ENCODE measurements around the gene EYS. TPM values are rescaled to one million over a fixed set of nuclear protein-coding genes. Genes with fewer than 3 reads are reported as not detected.

Gene EYS
- polyA plus RNA-seq, 3 donors: 0.69 to 0.79 (median 0.70) TPM

GRCh38 chr6:64920257-64920656 is 786.8 kb downstream of the EYS start:
- DNase-seq (ENCODE audit: extremely low read depth in 1 of 11, low read depth in 9 of 11, low spot score in 4 of 11): no peak

DNA sequence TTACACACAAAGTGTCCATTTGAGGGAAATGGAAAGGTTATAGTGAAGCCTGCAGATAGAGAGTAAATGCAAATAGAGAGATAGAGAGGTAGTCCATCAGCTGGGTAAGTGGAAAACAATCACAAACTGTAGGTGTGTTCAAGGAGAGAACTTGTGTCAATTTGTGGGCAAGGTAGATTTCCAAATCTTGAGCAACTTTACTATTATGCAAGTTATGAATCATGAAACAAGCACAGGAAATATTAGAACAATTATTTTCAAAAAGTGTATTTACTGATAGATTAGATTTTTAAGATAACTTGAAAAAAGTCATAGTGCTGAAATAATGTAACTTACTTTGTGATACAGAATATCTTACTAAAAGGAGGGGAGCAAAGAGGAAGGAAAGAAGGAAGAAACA is 792.9 kb downstream of the EYS start:
- DNase-seq (ENCODE audit: extremely low read depth in 1 of 11, low read depth in 9 of 11, low spot score in 4 of 11): no peak

GRCh38 chr6:64912966-64913365 is 794.1 kb downstream of the EYS start:
- DNase-seq (ENCODE audit: extremely low read depth in 1 of 11, low read depth in 9 of 11, low spot score in 4 of 11): no peak

DNA sequence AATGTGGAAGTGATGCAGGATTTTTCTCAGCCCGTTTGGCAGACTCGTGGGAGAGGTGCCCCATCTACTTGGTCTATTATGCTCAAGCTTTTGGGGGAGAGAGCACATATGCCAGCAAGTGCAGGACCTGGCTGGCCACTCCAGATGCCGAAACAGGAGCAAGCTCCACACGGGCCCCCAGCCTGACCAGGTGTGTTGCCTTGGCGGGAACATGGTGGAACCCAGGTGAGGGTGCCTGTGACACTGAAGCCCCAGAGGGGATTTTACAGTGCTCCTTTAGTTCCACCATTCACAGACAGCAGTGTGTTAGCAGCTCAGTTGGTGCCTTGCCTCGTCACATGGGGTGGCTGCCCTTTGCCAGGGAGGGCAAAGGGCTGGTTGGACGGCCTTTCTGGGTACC is 798.9 kb downstream of the EYS start:
- no peak for DNase-seq (ENCODE audit: extremely low read depth in 1 of 11, low read depth in 9 of 11, low spot score in 4 of 11)

DNA sequence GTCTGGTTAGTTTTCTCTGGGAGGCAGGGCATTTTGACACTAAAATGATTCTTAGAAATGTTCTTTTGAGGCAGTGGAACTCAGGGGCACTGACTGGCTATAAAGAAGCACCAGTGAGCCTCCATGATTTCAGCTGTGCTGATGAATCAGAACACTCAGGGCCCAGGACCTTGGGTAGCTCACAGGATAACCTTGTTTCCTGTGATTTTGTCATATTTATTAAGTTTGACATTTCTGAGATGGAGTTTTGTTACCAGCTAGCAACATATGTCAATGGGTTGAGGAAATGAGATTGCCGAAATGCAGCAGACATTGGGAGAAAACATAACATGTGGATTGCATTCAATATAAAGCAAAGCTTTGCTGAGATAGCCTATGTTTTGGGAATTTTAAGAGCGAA is 802.4 kb downstream of the EYS start:
- no peak for DNase-seq (ENCODE audit: extremely low read depth in 1 of 11, low read depth in 9 of 11, low spot score in 4 of 11)

- no peak for DNase-seq (ENCODE audit: extremely low read depth in 1 of 11, low read depth in 9 of 11, low spot score in 4 of 11)
Observed at GRCh38 chr6:64902596-64902995, 804.4 kb downstream of the EYS start.

DNA sequence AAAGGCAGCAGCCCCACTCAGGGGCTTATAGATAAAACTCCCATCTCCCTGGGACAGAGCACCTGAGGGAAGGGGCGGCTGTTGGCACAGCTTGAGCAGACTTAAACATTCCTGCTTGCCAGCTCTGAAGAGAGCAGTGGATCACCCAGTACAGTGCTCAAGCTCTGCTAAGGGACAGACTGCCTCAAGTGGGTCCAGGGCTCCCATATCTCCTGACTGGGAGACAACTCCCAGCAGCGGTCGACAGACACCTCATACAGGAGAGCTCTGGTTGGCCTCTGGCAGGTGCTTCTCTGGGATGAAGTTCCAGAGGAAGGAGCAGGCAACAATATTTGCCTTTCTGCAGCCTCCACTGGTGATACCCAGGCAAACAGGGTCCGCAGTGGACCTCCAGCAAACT is 810.1 kb downstream of the EYS start:
- DNase-seq (ENCODE audit: extremely low read depth in 1 of 11, low read depth in 9 of 11, low spot score in 4 of 11): no peak

- DNase-seq (ENCODE audit: extremely low read depth in 1 of 11, low read depth in 9 of 11, low spot score in 4 of 11): no peak
Observed at GRCh38 chr6:64895945-64896344, 811.1 kb downstream of the EYS start.

DNA sequence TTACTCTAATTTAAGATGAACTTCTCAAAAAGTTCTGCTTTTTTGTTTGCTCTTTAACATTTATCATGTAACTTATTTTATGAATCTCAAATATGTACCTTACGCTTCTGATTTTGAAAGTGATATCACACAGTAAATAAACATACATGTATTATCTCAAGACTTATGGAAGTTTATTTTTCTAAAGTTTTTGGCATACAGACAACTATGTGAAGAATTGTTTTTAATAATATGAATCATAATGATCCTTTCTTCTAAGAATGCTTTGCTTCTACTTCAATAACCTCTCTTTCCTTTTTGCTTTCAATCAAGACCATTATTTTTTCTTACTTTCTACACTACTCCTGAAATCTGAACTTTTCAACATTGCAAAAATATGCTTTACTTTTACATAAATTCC is 816.4 kb downstream of the EYS start:
- DNase-seq (ENCODE audit: extremely low read depth in 1 of 11, low read depth in 9 of 11, low spot score in 4 of 11): no peak

DNA sequence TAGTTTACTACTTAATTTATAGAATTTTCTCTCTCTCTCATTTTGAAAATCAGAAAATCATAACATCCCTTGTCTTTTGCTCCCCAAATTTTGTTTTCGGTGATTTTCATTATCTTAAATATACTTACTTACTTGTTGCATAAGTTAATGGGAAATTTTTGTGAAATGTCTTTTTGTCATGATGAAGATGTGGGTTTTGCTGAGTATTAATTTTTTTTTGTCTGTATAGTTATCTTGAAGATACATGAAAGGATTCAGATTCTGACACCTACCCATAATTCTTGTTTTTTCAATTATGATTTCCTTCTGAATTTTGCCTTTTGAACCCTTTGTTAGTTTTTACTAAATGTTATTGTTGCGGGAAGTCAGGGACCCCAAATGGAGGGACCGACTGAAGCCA is 817.9 kb downstream of the EYS start:
- no peak for DNase-seq (ENCODE audit: extremely low read depth in 1 of 11, low read depth in 9 of 11, low spot score in 4 of 11)

DNA sequence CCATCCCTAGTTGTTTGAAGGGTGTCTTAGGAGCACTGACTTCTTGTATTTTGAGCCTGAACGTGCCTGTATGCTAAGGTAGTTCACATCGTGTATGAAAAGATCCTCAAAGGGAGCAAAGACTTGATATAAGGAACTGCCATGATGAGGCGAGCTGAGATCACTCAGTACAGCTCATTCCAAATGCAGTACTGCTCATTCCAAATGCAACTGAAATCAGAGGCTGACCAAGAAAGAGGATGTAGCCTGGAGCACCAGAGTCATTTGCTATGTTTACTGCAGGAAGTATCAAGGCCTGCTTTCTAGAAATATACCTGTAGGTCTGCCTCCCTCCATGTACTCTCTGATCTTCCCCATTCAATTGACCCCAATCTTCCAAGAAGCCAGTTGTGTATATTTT is 832.2 kb downstream of the EYS start:
- DNase-seq (ENCODE audit: extremely low read depth in 1 of 11, low read depth in 9 of 11, low spot score in 4 of 11): no peak

DNA sequence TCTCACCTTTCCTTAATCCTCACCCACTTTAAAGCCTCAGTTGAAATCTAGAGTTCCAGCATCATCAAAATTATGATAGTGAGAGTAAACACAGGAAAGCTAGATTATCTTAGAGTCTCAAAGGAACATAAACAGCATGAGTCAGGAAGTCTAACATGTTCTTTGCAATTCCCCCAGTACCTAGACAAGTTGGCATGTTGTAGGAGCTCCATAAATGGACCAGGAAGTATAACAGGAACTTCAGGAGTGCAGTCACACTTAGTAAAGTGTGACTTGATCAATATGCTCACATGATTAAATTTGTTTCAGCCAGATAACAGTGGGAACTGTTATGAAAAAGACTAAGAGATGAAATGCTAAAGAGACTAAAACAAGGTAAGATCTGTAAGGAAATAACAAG is 834.4 kb downstream of the EYS start:
- no peak for DNase-seq (ENCODE audit: extremely low read depth in 1 of 11, low read depth in 9 of 11, low spot score in 4 of 11)

DNA sequence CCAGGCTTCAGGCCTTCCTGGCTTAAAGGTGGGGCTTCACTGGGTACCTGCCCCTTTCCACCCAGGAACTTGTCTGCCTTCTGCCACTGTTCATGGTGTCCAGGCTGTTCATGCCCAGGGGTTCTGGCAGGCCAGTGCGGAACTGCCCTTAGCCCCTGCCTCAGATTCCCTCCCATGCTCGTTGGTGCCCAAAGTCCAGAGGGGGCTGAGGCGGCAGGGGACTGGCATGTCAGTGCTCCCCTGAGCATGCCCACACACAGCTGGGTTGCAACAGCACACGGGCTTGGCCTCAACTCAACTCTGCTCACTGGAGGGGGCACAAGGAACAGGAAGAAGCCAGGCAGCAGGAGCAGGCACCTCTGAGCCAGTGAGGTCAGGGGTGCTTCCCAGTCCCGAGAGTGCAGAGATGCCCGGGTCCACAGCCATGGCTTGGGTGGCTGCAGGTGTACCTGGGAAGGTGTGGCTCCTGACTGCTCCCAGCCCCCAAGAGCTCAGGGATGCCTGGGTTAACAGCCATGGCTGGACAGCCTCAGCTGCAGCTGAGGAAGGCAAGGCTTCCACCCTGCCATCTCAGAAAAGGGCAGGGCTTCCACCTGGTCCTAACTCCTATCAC is 845.9 kb downstream of the EYS start:
- no peak for DNase-seq (ENCODE audit: extremely low read depth in 1 of 11, low read depth in 9 of 11, low spot score in 4 of 11)

DNA sequence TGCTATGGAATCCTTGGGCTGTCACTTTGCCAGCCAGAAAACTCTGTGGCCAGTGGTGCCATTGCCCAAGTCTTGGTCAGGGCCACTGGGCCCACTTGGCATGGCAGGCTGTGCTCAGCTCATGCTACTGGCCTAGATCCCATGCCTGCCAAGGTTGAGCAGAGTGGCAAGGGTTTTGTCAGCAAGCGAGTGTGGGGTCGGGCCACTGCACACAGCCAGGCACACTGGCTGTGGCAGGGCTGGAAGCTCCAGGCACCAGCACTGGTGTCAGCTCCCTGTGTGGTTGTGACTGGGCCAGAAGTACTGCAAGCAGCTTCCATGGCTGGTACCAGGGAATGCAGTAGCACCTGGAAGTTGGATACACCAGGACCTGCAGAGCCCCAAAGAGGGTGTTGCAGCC is 846.8 kb downstream of the EYS start:
- no peak for DNase-seq (ENCODE audit: extremely low read depth in 1 of 11, low read depth in 9 of 11, low spot score in 4 of 11)

DNA sequence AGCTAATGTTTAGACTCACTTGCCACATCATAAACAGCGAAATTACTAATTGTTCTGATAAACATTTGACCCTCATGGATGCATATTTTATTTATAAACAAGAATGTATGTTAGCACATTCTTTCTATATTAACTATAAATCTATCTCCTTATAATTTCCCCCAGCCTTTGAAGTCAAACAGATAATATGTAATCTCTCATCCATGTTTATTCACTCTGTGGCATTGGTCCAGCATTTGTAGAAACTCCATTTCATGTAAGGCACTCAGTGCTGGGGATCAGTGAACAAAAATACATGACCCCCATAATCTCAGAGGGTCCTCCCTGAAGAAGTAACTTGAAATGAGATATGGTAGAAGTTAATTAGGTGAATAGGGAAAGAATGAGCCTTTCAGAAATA is 856.9 kb downstream of the EYS start:
- DNase-seq (ENCODE audit: extremely low read depth in 1 of 11, low read depth in 9 of 11, low spot score in 4 of 11): no peak

- DNase-seq (ENCODE audit: extremely low read depth in 1 of 11, low read depth in 9 of 11, low spot score in 4 of 11): no peak
Observed at GRCh38 chr6:64848467-64848866, 858.6 kb downstream of the EYS start.

- no peak for DNase-seq (ENCODE audit: extremely low read depth in 1 of 11, low read depth in 9 of 11, low spot score in 4 of 11)
Observed at GRCh38 chr6:64847396-64847795, 859.6 kb downstream of the EYS start.

- no peak for DNase-seq (ENCODE audit: extremely low read depth in 1 of 11, low read depth in 9 of 11, low spot score in 4 of 11)
Observed at GRCh38 chr6:64838726-64839125, 868.3 kb downstream of the EYS start.

DNA sequence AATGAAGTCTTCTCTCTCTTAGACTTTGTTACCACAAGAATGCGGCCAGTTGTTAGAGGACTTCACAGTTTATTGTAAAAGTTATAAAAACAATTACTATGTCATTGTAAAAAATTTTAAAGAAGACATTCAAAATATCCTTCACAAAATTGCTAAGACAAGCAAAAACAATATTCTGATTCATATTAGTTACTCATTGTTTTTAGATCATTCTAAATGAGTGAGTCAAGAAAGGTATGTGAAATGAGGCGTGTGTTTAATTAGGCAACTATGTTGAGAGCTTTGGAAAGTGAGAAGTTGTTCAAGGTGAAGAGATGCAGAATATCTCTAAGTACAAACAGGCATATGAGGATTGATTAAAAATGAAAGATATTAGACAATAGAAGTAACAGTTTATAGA is 875.3 kb downstream of the EYS start:
- DNase-seq (ENCODE audit: extremely low read depth in 1 of 11, low read depth in 9 of 11, low spot score in 4 of 11): no peak

DNA sequence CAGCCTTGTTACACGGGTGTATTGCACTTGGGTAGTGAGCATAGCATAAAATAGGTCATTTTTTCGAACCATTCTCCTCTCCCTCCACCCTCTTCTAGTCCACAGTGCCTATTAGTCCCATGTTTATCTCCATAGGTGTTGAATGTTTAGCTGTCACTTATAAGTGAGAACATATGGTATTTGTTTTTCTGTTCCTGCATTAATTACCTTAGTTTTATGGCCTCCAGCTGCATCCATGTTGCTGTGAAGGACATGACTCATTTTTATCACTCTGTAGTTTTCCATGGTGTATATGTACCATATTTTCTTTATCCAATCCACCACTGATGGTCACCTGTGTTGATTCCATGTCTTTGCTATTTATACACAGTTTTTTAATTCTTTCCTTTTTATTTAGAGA is 889.5 kb downstream of the EYS start:
- DNase-seq (ENCODE audit: extremely low read depth in 1 of 11, low read depth in 9 of 11, low spot score in 4 of 11): no peak

- DNase-seq (ENCODE audit: extremely low read depth in 1 of 11, low read depth in 9 of 11, low spot score in 4 of 11): no peak
Observed at GRCh38 chr6:64815718-64816117, 891.3 kb downstream of the EYS start.

DNA sequence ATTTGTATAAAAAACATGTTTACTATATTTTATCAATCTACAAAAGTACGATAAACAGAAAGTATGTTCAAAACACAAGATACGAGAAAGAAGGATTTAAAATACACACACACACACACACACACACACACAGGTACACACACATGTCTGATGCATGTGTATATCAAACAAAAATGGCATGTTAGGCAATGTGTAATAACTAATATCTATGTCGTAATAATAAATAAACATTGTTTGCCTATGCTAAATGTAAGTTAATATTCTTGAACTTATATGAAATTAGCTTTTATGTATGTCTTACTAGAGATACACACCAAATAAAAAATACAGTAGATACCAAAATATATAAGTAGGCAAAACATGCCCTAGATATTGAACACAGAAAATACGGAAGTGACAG is 894.9 kb downstream of the EYS start:
- no peak for DNase-seq (ENCODE audit: extremely low read depth in 1 of 11, low read depth in 9 of 11, low spot score in 4 of 11)
